GM08714 (cell line): ENCODE results near the gene CCL14.
"Not testable (repeated sequence)": the region's sequence is repeated elsewhere in the genome, so short reads cannot be mapped to it uniquely, and the experiment has no call there.

ENCODE experiments used
- H3K4me3 ChIP-seq: fragments of 200-500 bp; sonication (Bioruptor generic); 2 replicates; pipeline ENCODE4 v1.5.1; 2014; ENCODE audit warnings: mild to moderate bottlenecking, low read length, inconsistent platforms
- ZNF274 ChIP-seq: IDR thresholded peaks from 2 replicates; pipeline ENCODE4 v1.6.1; 2012; ENCODE audit warnings: mild to moderate bottlenecking, low read depth, low read length

Gene CCL14

GRCh38 chr17:36001862-36002603, 15.5 kb upstream of the CCL14 start:
- no peak for TF ChIP-seq ZNF274
- H3K4me3 ChIP-seq = no peak overlapping the region

GRCh38 chr17:36001110-36001771, 14.7 kb upstream of the CCL14 start, which contains the start of gene CCL15:
CCL15 (minus strand) TSS chr17:36001553; CDS start chr17:36001492, 61 bp downstream.
- no peak for TF ChIP-seq ZNF274
- H3K4me3 ChIP-seq = no peak within 1 kb of the TSS

GRCh38 chr17:36000732-36001109, 14.2 kb upstream of the CCL14 start:
- TF ChIP-seq ZNF274 = no peak
- no peak overlapping the region for H3K4me3 ChIP-seq

GRCh38 chr17:35998756-35999155, 12.2 kb upstream of the CCL14 start:
- no peak overlapping the region for H3K4me3 ChIP-seq
- TF ChIP-seq ZNF274 = no peak

- TF ChIP-seq ZNF274 = no peak
- no peak overlapping the region for H3K4me3 ChIP-seq
These were observed 11.6 kb upstream of the CCL14 start for GRCh38 chr17:35998018-35998545.

GRCh38 chr17:35995346-35995745, 8.8 kb upstream of the CCL14 start:
- H3K4me3 ChIP-seq = not testable (repeated sequence)

GRCh38 chr17:35991075-35991474, 4.5 kb upstream of the CCL14 start:
- TF ChIP-seq ZNF274 = no peak

GRCh38 chr17:35988164-35988563, 1.6 kb upstream of the CCL14 start:
- no peak overlapping the region for H3K4me3 ChIP-seq
- TF ChIP-seq ZNF274 = no peak

More at GRCh38 chr17:35991075-35991474, 4.5 kb upstream of the CCL14 start:
- H3K4me3 ChIP-seq = no peak overlapping the region

- no peak for TF ChIP-seq ZNF274
- H3K4me3 ChIP-seq = no peak overlapping the region
These were observed 2.4 kb downstream of the CCL14 start for GRCh38 chr17:35984140-35984539.

- H3K4me3 ChIP-seq = no peak overlapping the region
- TF ChIP-seq ZNF274 = no peak
These were observed 3.9 kb downstream of the CCL14 start for GRCh38 chr17:35982409-35983191.

GRCh38 chr17:35981908-35982330, 4.6 kb downstream of the CCL14 start:
- TF ChIP-seq ZNF274 = no peak
- no peak overlapping the region for H3K4me3 ChIP-seq

GRCh38 chr17:35981246-35981645, 5.3 kb downstream of the CCL14 start, which contains the start of gene CCL16:
CCL16 (minus strand) TSS chr17:35981497; CDS start chr17:35981420, 77 bp downstream.
- H3K4me3 ChIP-seq = no peak within 1 kb of the TSS
- no peak for TF ChIP-seq ZNF274

- TF ChIP-seq ZNF274 = no peak
- H3K4me3 ChIP-seq = no peak overlapping the region
These were observed 8.2 kb downstream of the CCL14 start for GRCh38 chr17:35978346-35978745.

GRCh38 chr17:35977509-35977908, 9.0 kb downstream of the CCL14 start:
- H3K4me3 ChIP-seq = no peak overlapping the region

More at GRCh38 chr17:35977509-35977908, 9.0 kb downstream of the CCL14 start:
- TF ChIP-seq ZNF274 = no peak
